ENCODE data around the gene ACTMAP. TPM values are rescaled to one million over a fixed set of nuclear protein-coding genes. Genes with fewer than 3 reads are reported as not detected.

The ACTMAP gene, protein sequence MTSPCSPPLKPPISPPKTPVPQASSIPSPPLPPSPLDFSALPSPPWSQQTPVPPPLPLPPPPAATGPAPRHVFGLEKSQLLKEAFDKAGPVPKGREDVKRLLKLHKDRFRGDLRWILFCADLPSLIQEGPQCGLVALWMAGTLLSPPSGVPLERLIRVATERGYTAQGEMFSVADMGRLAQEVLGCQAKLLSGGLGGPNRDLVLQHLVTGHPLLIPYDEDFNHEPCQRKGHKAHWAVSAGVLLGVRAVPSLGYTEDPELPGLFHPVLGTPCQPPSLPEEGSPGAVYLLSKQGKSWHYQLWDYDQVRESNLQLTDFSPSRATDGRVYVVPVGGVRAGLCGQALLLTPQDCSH
- total RNA-seq = 0.97 and 2.0 TPM in 2 replicates

DNA sequence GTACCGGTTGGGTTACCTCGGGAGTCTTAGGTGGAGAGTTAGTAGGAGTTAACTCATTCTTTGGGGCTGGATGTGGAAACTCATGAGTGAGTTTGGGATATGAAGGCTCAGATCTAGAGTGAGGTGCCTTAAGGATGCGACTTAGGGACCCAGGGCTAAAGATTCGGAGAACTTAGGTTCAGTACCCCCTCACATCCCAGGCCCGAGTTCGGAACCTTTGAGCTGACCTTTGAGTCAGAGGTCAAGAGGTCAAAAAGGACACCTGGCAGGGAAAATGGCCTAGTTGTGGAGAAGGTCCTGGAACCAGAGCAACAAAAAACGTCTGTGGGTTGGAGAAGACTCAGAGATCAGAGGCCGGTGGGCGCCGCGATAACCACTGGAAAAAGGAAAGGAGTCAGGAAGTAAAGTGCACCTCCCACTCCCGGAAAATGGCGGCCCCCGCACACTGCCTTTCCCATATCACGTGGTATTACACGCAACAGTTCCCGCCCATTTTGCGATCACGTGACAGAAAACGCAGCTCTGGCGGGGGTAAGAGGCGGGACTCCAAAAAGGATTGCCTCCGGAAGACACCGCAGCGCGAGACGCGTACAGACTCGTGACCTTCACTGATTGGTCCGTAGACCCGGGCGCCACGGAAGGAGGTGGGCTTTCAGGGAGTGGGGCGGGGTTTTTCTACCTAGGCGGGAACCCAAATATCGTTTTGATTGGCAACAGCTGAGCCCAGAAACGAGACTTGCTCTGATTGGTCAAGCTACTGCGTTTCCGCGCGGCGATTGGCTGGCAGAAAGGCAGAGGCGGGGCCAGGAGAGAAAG is at the start of gene ACTMAP:
TSS of gene ACTMAP (minus strand) at position 420 of the 816 bp plus-strand sequence. CDS start 674 bp downstream, outside the sequence.

DNA sequence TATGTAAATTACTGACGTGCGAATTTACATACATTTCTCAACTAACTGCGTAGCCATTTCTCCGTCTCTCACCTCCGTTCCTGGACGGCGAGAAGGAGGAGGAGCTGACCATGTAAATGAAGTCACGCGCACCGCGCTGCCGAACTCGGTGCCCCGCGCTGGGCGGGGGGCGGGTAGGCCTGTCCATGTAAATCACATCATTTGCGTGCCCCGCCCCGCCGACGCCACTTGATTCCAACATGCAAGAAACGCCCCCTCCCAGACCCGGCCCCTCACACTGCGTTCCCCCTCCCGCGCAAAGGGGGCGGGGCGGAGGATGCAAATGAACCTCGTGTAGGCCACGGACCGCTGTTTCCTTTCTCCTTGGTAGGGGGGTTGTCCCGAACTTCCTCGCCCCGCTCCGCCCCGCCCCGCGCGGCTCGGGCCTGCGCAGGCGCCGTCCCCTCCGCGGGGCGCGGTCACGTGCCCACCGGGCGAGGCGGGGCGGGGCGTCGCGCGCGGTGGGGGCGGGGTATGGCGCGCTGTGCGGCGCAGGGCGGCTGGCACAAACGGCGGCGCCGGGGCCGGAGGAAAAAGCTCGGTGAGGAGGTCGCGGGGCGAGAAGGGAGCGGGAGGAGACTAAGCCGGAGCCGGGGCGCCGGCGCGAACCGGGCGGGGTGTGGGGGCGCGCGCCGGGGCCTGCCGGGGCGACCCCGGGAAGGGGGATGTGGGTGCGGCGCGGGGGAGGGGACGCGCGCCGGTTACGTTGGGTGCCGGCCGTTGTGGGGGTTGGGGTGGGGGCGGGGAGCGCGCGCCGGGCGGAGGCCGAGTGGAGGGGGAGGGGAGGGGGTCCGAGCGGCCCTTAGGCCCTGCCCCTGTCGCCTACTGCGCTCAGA is 48.6 kb upstream of the ACTMAP start, which contains the start of gene EGLN2:
TSS of gene EGLN2 (plus strand) at position 509 of the 875 bp plus-strand sequence. CDS start 1,382 bp downstream, outside the sequence.

DNA sequence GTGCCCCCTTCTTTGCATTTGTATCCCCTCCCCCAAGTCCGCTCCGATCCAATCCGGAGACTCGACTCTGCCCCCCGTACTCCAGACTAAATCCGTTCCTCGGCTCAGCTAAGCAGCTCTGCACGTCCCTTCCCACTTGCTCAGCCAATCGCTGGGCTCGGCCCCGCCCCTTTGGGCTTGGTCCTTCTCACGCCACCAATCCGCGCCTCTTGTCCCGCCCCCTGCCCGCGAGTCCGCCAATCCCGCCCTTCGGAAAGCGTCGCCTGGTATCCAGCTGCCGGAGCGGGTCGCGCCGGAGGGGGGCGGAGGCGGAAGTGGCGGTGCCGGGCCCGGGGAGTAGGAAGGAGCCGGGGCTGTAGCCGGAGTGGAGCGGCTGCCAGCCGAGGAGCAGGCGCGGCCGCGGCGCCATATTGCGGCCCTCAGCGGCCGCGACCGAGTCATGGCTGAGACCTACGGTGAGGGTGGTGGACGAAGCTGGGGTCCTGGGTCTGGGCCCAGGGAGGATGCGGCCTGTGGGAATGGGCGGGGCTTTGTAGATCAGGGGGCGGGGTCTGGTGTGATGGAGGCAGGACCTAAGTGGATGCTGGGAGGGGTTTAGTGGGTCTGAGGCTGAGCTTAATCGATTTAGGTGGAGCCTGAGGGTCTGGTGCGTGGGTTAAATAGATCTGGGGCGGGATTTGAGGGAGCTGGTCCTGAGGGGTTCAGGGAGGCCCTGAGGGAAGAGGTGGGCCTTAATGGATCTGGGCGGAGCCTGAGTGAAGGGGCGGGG is 27.8 kb upstream of the ACTMAP start, which contains the start of gene RAB4B:
TSS of gene RAB4B (plus strand) at position 311 of the 769 bp plus-strand sequence. CDS start at position 440, 129 bp downstream.

DNA sequence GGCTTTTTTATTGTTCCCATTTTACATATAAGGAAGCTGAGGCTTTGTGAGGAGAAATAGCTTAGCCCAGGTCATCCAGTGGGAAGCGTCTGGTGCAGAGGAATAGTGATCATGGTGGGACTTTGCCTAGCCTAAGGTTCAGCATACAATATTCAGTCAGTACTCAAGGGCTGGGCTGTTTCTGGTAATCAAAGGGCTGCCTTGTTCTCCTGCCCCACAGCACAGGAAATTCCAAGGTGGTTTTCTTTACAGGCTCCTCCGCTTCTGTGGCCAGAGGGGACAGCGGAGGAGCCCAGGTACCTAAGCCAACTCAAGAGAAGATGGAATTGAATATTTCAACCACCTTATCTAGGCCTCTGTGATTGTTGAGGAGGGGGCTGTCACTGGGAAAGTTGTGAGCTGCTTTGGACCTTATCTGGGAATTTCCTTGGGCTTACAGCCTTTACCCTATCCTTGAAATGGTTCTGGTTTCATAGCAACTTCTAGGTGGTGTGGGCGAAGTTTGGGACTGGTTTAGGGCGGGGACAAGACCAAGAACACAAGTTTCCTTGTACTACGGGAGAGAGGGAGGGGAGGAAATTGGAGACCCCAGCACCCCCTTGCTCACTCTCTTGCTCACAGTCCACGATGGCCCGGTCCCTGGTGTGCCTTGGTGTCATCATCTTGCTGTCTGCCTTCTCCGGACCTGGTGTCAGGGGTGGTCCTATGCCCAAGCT is 24.8 kb upstream of the ACTMAP start, which contains the start of gene MIA:
TSS of gene MIA (plus strand) at position 606 of the 716 bp plus-strand sequence. CDS start at position 628, 22 bp downstream.

DNA sequence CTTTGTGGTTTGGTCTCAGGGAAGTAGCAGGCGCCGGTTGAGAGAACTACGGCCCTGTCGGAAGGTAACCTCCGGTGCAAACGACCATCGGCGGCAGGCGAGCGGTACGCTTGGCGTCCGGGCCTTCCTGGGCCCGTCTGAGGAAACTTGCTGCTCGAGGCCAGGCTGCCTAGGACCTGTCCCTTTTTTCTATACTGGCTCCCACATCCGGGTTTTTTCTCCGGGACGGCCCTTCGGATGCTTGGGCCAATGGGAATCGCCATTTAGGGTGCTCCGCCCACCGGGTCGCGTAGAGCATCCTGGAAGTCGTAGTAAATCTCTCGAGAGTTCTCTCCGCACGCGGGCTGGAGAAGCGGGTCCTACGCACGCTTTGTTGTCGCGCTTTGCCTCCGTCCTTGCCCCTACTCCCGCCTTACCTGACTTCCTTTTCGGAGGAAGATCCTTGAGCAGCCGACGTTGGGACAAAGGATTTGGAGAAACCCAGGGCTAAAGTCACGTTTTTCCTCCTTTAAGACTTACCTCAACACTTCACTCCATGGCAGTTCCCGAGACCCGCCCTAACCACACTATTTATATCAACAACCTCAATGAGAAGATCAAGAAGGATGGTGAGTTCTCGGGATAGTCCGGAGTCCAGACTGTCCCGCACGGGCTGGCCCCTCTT is 729 bp upstream of the ACTMAP start, which contains the start of gene SNRPA:
TSS of gene SNRPA (plus strand) at position 330 of the 664 bp plus-strand sequence. CDS start at position 536, 206 bp downstream.

DNA sequence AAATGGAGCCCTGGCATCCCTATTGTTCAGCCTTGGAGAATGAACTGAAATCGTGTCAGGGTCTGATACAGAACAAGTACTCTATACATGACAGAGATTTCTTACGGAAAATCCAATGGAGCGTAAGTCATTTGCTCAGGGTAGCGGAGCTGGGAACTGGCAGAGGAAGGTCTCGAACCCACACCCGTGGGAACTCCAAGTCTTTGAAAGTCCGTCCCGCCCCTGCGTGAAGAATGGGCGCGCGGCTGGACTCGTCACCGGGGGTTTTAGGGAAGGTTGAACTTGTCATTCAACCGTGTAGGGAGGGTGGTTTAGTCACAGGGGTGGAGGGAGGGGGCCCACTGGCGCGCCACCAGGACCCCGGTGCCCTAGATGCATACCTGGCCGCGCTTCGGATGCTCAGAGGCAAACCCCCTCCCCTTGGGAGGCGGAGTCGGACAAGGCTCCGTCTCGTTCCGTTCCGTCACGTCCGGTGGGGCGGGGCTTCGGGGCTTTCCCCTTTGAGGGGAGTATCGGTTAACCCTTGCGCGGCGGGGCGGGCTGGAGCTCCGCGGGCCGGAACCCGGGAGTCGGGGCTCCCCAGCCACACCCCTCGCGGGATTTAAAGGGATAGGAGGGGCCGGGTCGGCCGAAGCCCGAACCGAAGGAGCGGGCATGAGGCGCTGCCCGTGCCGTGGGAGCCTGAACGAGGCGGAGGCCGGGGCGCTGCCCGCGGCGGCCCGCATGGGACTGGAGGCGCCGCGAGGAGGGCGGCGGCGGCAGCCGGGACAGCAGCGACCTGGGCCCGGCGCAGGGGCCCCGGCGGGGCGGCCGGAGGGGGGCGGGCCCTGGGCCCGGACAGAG is 33.6 kb downstream of the ACTMAP start, which contains the start of the genes COQ8B and ITPKC:
TSS of gene COQ8B (minus strand) at position 405 of the 843 bp plus-strand sequence. CDS start 2,254 bp downstream, outside the sequence.
TSS of gene ITPKC (plus strand) at position 631 of the 843 bp plus-strand sequence. CDS start at position 655, 24 bp downstream.

Other genes with a start within 250 kb of the ACTMAP start
- gene SHKBP1, start 173.6 kb downstream of the ACTMAP start, total RNA-seq = 30.4 and 41.8 TPM in 2 replicates
- gene LTBP4, start 149.1 kb downstream of the ACTMAP start, total RNA-seq = 3.9 and 73.7 TPM in 2 replicates
- 16.2 and 23.8 TPM in 2 replicates for gene NUMBL, start 59.8 kb downstream of the ACTMAP start, total RNA-seq
- gene COQ8B, start 33.6 kb downstream of the ACTMAP start, total RNA-seq = 17.8 and 23.5 TPM in 2 replicates
- 20.6 and 27.0 TPM in 2 replicates for gene ITPKC, start 33.4 kb downstream of the ACTMAP start, total RNA-seq
- 45.4 and 59.9 TPM in 2 replicates for gene SNRPA, start 726 bp upstream of the ACTMAP start, total RNA-seq
- 1.1 TPM in 1 of 2 replicates, not detected in the other for gene MIA, start 25.0 kb upstream of the ACTMAP start, total RNA-seq
- 9.2 and 11.6 TPM in 2 replicates for gene RAB4B, start 27.8 kb upstream of the ACTMAP start, total RNA-seq
- gene EGLN2, start 48.7 kb upstream of the ACTMAP start, total RNA-seq = 116 and 143 TPM in 2 replicates
- gene CYP2A6, start 100.0 kb upstream of the ACTMAP start, total RNA-seq = not detected in 2 replicates
- gene CYP2A7, start 131.8 kb upstream of the ACTMAP start, total RNA-seq = not detected in 2 replicates
- gene CYP2B6, start 240.8 kb upstream of the ACTMAP start, total RNA-seq = not detected in 2 replicates